ENCODE data around the gene SHISA8. TPM values are rescaled to one million over a fixed set of nuclear protein-coding genes. Genes with fewer than 3 reads are reported as not detected.

SHISA8 gene
- total RNA-seq, 1 experiment from 2014 or later: 2.4 TPM

- TF ChIP-seq ATF3 (CRISPR knock-in tag; conservative IDR thresholded peaks at IDR 0.05) (no peak), ERG (CRISPR knock-in tag; IDR thresholded peaks at IDR 0.05) (no peak), GRHL2 (CRISPR knock-in tag; IDR thresholded peaks at IDR 0.05; ENCODE audit: insufficient replicate concordance, severe bottlenecking) (no peak), ZSCAN18 (CRISPR knock-in tag; IDR thresholded peaks at IDR 0.05) (no peak), PRRX2 (CRISPR knock-in tag; IDR thresholded peaks at IDR 0.05) (no peak), NR2C2 (CRISPR knock-in tag; IDR thresholded peaks at IDR 0.05) (no peak), KAT7 (CRISPR knock-in tag; IDR thresholded peaks at IDR 0.05; ENCODE audit: borderline replicate concordance) (no peak), ZNF121 (CRISPR knock-in tag; IDR thresholded peaks at IDR 0.05) (no peak), ZNF512 (CRISPR knock-in tag; IDR thresholded peaks at IDR 0.05; ENCODE audit: borderline replicate concordance) (no peak), ZNF423 (CRISPR knock-in tag; IDR thresholded peaks at IDR 0.05) (no peak; the same call in 1 of the 2 replicates), FOXP1 (CRISPR knock-in tag; IDR thresholded peaks at IDR 0.05; ENCODE audit: borderline replicate concordance) (peak; percentile 57), ZNF219 (CRISPR knock-in tag; IDR thresholded peaks at IDR 0.05; ENCODE audit: borderline replicate concordance) (0 out of 2 replicates have a peak, but pooled peaks have one; percentile 14), TCF7 (CRISPR knock-in tag; IDR thresholded peaks at IDR 0.05; ENCODE audit: low read depth) (0 out of 2 replicates have a peak, but pooled peaks have one; percentile 6), ATF1 (CRISPR knock-in tag; IDR thresholded peaks at IDR 0.05) (no peak), STAT6 (CRISPR knock-in tag; conservative IDR thresholded peaks at IDR 0.05; ENCODE audit: low read depth) (no peak), SMAD3 (CRISPR knock-in tag; IDR thresholded peaks at IDR 0.05; ENCODE audit: borderline replicate concordance) (peak; percentile 70; the same call in 1 of the 2 replicates), AR (CRISPR knock-in tag; IDR thresholded peaks at IDR 0.05) (no peak), E2F1 (CRISPR knock-in tag; IDR thresholded peaks at IDR 0.05) (peak; percentile 60), ZMAT4 (CRISPR knock-in tag; IDR thresholded peaks at IDR 0.05) (no peak), ATF2 (CRISPR knock-in tag; IDR thresholded peaks at IDR 0.05; ENCODE audit: borderline replicate concordance, low read depth) (no peak)
Measured at GRCh38 chr22:41946629-41947423, 32.0 kb upstream of the SHISA8 start, which contains the start of gene CENPM (continued).

Measured in WTC11 (cell line).